Stimulated activated CD8-positive, alpha-beta memory T cell treated with anti-CD3 and anti-CD28 coated beads, Interleukin-15, amount 100 ng/mL, for 1 hour (primary cell): Measurements from ENCODE around the gene CASZ1.

Experiments used
- DNase-seq: peaks from one replicate; pipeline ENCODE4 v3.0.0-alpha.2; 2020; ENCODE audit warnings: low read depth

Gene CASZ1

DNA sequence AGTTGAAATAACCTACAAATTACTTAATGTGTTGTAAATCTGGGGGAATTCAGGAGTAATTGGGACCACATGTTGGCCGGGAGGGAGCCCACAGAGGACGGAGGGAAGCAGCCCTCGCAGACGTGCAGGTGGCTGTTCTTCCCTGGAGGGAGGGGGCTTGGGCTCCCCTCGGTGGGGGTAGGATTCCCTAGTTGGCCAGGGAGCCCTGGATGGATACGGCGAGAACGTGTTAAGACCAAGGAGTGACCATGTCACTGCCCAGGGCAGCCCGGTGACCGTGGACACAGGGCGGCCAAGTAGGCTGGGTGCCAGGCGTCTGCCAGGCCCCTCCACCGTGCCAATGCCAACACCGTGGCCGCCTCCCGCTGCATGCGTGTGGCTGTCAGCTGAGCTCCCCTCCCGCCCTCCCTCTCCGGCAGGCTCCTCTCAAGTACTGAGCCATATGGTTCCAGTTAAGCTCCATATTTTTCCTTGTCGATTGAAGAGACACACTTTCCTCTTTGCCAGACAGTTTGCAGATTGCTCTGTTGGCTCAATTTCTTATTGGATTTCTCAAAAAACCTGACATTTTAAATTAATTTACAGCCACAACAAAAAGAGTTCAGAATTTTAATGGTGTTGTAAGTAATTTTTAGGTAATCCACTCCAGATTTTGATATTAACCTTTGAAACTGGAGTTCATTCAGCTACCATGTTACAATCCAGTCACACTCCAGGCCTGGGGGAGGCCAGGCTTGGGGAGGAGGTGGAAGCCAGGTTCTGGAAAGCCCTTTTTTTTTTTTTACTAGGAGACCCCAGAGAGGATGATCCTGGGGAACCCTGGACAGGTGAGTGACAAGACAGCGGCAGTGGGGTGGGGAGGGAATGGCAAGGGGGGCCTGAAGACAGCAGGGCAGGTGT is 71.2 kb downstream of the CASZ1 start:
- no peak for DNase-seq

DNA sequence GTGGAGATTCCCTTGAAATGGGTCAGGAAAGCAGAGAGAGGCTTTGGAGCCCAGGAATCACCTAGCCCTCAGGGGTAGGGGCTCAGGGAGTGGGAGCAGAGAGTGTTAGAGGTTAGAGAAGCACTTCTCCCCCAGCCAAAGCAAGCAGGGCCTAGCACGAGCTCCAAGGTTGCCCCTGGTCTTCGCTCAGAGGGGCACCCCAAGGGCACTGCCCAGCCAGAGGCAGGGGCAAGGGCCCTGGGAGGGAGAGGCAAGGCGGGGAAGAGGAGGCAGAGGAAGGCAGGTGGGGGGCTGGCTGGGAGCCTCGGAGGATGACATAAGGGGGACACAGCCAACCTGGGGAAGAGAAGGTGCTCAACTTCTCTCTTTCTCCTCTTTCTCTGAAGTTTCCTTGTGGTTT is 71.9 kb downstream of the CASZ1 start:
- no peak for DNase-seq

DNA sequence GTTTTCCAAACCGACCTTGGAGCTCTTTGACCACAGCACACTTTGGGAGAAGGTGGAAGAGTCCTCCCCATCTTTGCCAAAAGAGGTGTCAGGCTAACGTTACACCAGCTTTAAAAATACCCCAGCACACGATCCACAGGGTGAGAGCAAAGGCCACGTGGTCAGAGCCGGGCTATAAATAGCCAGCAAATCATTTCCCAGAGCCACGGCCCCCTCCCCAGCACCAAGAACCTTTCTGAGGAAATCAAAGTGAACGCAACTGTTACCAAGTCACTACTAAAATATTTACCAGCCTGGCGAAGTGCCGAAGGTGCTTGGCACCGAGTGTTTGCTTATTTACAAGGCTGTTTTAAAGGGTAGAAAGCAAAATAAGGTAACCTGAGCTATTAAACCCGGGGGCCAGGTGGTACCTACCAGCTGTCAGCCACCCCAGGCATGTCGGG is 72.4 kb downstream of the CASZ1 start:
- no peak for DNase-seq

DNA sequence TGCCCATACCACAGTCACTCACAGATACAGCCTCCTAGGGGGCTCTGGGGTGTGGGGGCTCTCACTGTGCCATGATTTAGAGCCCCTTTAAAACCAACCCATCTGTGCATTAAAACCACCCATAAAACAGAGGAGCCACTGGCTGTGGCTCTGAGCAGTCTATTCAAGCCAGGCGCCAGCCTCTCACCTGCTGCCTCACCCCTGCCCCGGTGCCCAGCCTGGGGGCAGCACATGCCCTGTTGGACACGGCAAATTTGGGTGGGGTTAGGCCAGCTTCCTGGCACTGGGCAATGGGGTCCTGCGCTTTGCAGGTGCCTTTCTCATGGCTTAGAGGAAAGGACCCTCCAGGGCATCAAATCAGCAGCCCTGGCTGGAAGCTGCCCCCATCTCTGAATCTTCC is 73.1 kb downstream of the CASZ1 start:
- DNase-seq = no peak

DNA sequence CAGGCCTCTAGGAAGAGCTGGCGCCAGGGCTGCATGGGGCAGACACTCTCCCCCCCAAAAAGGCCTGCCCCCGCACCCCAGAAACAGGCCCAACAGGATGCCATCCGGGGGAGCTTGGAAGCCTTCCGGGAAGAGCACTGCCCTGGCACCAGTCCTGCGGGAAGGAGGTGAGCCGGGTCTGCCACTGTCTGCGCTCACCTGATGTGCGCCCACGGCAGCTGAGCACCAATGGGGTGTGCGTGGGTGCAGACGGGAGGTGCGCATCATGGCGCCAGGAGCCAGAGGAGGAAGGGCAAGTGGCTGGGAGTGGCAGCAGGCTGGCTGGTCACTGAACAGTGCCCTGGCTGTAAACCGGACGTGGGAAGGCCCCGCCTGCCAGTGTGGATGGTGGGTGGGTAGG is 73.6 kb downstream of the CASZ1 start:
- DNase-seq = no peak

DNA sequence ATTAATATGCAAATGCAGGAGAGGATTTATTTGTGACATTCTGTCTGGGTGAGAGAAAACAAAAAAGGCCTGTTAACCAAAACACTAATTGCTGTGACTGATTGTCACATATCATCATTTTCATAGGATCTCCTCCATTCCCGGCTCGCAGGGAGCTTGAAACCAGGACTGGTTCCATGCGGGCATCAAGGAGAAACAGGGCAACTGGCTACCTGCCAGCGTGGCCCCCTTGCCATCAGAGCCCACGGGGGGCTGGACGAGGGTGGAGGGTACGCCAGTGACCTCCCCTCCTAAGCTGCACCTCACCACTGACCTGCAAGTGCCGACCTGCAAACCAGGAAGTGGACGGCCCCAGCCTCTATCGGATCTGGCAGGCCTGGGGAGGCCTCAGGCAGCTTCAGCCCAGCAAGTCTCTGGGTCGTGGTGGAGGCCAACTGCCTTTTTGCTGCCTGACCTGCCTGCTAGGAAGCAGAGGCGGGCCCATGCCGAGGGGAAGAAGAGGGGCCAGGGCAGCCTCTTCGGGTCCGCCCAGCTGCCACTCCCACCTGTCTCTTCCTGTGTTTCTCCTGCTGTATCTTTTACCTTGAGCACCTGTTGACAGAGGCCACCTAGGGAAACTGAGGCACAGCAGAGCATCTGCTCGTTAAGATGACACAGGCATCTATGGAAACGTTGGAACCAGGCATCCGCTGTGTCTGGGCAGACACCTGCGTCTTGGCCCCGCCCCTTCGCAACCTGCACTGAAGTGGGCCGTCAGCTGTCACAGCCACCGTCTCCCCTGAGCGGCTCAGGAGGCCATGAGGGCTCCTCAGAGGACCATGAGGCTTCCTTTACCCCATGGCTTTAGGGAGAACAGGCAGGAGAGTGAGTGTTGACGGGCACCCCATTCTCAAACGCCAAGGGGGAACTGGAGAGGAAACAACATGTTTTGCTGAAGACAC is 74.8 kb downstream of the CASZ1 start:
- DNase-seq = no peak

DNA sequence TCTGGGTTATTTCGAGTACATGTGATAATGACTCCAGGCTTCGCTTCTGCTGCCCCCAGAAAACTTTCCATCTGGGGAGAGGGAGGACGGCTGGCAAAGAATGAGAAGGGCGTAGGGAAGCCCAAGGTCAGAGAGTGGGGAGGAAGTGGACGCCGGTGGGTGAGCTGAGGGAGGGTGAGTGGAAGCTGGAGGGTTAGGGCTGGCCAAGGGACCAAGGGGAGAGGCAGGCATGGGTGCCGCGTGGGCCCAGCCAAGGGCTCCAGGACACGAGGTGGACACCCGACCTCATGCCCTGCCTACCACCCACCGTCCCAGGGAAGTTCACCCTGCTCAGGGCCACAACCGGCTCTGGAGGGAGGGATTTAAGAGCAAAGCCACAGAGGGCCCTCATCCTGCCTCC is 75.8 kb downstream of the CASZ1 start:
- DNase-seq = no peak

DNA sequence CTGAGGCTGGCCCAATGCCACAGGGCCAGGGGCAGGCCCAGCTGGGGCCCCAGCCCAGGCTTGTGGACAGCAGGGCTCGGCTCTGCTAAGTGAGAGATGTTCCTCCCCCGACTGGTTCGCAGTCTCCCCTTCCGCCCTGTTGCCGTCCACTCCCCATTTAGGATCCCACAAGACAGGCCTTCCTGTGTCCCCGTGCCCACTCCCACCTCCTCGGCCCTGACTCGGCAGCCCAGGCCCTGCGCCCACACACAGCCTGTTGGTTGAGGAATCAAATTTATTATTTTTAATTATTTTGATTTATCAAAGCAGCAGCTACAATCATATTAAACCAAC is 78.4 kb downstream of the CASZ1 start:
- no peak for DNase-seq

DNA sequence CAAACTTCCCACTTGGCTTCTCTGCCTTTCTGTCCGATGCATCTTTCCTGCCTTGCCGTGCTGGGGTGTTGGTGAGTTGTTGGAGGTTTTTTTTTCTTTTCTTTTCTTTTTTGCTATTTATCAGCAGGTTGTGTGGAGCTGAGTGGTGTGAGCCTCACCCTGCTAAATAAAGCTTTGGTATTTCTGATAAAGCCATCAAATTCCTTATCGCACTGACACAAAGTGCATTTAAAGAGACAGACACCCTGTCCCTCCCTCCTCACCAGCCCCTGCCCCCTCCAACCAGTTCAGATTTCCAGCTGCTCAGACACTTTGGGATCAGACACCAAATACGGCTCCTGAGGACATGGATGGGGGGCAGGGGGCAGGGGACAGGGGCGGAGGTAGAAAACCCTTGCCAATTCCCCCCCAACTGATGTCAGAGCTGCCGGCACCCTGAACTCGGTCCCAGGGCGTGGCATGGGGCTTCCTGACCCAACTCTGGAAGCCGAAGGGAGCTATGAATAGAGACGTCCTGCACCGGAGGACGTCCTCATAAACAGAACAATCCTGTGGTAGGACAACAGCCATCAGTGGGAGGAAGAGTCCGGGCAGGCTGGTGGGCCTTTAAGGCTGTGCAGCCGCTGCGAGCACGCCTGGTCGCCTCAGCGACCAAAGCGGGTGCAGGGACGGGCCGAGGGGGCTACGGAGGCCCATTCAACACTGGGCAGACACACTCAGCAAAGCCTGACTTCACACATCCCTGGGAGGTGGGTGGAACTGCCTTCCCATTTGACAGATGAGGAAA is 79.0 kb downstream of the CASZ1 start:
- DNase-seq = no peak

DNA sequence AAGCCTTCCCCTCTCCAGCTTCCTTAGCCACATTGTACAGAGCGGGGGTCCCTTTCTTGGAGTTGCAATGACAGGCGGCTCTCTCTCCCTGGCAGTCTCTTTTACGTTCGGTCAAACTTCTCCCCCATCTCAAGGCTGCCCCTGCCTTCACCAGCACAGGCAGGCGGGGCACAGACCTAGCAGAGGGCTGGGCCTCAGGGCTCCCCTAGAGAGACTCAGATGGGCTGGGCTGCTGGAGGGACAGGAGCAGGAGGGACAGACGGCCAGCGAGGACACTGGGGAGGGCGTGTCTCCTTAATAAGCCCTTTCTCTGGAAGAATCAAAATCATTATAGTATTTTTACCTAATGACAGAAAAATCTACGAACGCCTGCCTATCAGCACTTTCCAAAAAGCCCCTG is 79.6 kb downstream of the CASZ1 start:
- DNase-seq = no peak

DNA sequence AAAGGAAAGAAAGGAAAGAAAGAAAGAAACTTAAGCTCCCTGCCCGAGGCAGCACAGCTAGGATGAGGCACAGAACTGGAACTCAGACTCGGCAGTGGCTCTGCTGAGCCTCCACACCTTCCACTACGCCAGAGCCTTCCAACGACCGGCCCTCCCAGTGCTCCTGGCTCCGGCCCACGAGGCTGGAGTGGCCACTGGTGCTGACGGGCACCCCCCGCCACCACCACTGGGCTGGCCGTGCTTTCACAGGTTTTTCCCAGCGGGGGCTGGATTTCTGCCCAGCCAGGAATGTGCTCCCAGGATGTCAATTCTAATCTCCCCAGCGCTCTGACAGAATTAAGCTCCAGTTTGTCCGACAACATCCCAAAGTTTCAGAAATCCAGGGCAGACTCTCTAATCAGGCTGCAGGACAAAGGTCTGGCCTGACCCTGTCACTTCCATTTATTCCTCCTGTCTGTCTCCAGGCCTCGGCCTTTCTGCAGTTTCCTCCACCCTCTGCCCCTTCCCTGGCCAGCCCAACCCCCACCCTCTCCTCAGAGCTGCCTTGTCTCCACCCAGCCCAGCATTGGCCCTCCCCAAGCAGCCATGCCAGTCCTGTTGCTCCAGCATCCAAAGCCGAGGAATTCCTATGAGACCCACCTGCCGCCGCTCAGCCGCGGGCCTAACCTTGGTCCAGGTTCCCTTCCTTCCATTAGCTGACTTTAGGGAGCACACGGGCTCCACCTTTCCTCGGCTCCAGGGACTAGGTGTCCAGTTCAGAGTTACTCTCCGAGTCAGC is 81.9 kb downstream of the CASZ1 start:
- DNase-seq = no peak

DNA sequence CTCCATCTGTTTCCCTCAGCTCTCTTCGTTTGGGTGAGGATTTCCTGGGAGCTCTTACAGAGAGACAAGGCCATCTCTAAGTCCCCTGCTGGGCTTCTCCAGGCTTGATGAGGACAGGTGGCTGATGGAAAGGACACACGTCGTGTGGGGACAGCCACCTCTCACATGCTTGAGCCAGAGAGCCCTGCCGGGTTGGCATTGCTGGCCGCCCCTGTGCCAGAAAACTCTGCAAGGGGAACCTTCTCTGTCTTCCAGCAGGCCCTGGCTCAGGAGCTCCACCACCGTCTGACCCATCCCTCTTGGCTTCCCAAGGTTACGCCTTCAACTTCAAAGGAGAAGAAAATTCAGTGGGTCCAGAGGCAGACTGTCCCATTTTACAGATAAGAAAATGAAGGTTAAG is 82.8 kb downstream of the CASZ1 start:
- no peak for DNase-seq

DNA sequence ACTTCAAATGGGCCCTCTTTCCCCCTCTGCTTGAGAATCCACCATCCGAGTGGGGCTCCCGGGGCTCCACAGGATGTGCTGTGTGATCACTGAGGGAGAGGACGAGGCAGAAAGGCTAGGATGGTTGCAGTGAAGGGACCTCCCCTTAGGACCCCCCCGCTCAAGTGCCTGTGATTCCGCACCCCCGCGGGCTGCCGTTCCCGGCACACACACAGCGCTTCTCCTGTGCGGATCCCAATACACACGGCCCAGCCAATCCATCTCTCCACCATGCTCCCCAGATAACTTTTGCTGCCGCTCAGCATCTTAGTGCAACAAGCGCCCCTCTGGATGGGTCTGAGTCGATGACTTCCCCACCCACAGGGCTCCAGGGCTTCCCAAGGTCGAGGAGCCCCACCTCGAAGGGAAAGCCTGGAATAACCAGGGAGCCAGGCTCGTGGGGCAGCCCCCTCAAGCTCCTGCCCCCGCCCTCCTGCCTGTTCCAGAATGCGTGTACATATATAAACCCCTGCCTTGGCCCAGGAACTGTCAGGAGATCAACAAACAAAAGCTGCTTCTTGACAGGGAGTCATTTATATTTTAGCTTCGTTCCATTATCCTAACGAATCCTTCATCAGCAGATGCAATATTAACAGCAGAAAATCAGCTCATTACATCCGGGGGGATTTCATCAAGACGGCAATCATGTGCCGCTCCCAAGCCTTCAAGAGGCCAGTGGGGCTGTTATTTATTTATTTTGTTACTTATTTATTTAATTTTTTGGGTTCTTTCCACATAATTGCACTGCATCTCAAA is 83.7 kb downstream of the CASZ1 start:
- DNase-seq = no peak

DNA sequence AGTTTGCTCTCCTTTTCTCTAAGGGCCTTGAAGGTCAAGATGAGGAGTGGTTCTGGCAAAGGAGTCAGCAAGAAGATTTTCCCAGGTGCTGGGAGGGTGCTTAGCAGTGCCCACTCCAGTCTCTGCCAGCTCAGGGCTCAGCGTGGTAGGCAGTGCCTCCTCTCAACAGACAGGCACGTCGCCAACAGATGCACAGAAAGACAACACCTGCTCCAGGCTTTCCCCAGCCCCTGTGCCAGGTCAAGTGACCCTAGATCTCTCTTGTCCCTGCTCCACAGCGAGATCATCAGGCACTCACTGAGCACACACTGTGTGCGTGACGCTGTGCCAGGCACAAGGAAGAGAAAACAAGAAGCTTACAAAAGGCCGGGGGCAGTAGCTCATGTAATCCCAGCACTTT is 86.0 kb downstream of the CASZ1 start:
- no peak for DNase-seq

DNA sequence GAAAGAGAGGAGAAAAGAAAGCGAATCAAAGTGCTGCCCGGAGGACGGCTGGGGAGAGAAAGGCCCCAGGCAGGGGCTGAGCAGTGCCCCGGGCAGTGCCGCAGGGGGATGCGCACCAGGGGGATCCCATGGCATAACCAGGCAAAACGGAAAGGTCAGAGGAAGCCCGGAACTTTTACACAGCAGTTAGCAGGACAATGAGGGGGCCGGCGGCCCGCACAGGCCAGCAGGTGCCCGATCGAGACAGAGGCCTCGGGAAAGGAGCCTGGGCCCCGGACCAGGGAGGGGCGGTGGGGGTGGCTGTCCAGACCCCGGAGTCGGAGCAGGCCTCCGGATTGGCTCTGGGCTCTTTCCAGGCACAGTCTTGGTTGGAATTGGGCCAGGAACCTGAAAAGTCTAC is 86.8 kb downstream of the CASZ1 start:
- no peak for DNase-seq

DNA sequence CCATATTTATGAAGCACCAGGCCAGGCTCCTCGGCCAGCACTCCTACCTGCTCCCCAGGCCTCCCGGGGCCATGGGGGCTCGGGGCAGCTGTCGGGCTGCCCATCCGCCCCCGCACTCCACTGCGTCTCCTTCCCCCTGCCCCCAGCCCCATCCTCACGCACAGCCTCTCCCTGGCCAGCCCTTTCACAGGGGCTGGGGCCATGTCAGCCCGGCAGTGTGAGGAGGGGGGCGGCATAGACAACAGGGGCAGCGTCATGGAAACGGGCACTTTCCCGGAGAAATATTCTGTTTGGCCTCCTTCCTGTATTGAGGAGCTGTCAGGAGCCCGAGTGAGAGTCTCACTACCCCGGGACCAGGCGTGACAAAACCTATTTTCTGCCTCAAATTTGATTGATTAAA is 87.3 kb downstream of the CASZ1 start:
- no peak for DNase-seq

DNA sequence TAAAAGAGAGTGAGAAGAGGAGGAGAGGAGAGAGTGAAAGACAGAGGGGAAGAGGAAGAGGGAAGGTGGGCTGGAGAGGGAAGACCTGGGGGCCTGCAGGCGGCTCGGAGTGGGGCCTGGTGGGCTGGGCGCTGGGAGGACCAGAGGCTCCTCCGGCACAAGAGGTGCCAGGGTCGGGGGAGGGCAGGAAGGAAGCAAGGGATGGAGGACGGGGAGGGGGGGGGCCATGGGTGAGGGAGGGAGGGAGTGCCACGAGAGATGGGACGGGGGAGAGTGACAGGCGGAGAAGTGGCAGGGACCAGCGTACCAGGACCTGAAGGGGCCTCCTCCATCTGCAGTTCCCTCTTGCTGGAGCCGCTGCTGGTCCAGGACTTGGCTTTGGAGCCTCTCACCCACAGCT is 87.7 kb downstream of the CASZ1 start:
- DNase-seq = no peak

DNA sequence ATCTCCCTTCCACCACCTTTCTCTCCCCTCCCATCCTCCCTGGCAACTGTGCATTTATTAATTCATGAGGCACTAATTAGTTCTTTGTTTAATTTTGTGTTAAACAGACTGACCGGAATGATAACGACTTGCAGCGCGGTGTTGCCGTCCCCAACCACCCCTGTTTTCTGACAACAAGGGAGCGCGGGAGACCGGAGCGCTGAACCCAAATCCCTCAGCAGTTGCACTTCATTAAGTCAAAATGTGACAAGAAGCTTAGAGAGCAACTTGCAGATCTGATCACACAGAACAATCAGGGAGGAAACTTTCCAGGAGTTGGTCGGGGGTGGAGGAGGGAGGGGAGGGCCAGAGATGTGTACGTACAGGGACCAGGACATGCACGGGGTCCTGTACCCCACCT is 89.2 kb downstream of the CASZ1 start:
- no peak for DNase-seq

DNA sequence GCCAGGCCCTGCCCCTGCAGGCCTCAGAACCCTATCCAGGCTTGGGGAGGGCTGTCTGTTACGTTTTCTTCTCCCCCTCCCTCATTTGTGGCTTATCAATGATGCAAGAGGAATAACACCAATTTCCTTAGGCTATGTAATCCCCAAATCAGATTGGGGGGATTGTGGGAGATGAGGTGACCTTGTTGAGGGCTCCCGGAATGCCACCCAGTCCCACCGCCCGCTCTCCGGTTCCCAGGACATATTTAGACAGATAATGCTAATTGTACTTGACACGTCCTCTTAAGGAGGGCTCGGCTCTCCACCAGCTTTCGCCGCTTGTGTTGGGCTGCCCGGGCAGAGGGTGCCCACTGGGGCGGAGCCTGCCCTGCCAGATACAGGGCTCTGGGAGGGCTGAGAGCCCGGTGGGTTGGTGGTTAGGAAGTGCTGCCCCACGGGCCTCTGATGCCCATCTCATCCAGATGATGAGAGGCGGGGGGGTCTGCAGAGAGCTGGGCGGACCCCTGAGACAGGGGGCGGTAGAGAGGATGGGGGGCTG is 90.0 kb downstream of the CASZ1 start:
- DNase-seq = no peak

DNA sequence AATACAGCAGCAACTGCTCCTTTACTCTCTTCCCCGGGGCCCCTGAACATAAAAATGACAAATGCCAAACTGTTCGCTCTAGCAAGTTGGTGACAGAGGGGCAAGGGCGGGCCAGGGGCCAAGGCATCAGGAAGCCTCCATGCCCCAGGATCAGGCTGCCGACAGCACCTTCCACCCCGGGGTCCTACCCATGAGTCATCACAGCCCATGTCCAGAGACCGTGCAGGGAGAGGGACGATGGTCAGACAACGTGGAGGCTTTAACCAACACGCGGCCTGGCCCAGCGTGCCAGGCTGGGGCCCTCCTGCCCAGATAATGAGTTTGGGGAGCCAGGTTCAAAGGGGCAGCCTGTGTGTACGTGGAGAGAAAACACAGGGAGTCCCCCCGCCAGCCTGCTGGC is 90.5 kb downstream of the CASZ1 start:
- no peak for DNase-seq
